Measurements from ENCODE around the gene TBRG4. TPM values are rescaled to one million over a fixed set of nuclear protein-coding genes. Genes with fewer than 3 reads are reported as not detected.

TBRG4 gene
- total RNA-seq, 1 donor from 2014 or later: 58.0 TPM

DNA sequence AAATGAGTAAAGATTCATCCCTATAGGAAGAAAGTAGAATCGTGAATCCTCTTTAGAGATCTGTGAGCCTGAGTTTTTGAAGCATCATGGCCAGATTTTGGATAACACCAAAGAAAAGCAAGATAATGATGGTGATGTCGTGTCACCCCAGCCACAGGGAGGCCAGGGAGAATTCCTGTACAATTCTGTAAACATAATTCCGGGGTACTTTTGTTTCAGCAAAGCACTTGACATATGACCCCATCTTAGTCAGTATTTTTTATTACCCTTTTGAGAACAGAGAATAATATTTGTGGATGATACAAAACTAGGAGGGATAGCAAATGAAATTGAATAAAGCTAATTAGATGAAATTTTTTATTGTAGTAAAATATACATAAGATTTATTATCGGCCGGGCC, 56.5 kb downstream of the TBRG4 start:
- DNase-seq (ENCODE audit: low spot score): no peak

DNA sequence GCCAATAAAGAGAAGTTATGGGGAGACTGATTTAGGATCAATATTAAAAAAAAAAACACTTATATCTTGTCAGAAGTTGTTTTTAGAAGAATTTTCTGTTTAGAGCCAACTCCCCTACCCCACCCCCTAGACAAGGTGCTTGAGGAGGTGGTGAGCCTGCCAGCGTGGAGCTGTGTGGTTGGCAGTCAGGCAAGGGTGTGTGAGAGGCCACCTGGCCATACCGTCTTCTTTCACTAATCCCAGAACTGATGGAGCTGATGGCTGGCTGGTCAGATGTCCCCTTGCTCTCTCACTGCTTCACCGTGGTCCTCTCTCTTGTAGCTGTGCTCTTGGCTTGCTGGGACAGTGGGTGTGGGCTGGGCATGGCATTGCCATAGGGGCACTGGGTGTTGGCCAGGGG, 57.1 kb downstream of the TBRG4 start:
- DNase-seq (ENCODE audit: low spot score): no peak

DNA sequence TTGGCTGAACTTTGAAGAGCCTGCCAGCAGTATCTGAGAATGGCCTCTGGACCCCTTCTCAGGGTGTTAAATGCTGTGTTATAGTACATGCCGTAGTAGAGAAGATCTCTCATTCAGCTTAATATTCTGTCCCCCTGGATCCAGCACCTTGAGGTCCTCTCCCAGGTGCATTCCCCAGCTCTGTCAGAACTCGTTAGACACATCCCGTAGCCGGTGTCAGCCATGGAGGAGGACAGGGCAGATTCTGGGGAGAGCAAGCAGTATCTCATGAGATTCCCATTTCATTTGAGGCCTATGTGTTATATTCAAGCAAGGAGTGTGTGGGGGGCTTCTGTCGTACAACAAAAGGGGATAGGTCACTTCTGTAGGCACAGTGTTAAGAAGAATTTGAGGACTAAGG, 57.6 kb downstream of the TBRG4 start:
- DNase-seq (ENCODE audit: low spot score): no peak

DNA sequence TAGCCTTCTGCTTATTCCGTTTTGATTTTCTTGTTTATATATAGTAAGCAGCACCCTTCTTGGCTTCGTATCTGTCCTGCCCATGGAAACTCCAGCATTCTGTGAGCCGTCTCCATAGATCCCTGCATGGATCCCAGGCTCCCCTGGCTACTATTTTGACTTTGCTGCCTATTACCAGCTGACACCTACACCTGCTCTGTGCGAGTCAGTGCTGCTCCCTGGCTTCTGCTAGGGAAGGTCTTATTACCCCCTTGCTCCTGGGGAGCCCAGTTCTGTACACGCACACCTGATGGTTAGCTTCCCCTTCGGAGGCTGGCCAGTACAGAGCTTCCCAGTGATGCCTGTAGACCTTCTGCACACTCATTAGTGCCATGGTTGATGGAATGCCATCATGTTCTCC, 58.1 kb downstream of the TBRG4 start:
- no peak for DNase-seq (ENCODE audit: low spot score)

DNA sequence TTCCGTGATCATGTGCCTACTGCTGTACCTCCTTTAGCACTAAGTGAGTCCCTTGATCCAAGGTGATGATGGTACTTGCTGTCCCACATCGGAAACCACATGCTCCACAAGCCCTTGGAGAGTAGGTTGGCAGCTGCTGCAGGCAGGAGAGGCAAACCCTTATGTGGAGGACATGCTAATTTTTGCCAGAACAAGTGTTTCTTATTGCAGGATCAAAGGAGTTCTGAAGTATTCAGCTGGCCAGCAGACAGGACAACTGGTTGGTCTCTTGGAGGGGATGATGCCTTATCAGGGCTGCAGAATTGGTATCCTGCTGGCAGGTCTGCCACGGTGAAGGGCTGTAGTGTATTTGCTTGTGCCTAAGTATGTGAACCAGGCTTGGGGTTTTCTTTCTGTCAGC, 59.5 kb downstream of the TBRG4 start:
- DNase-seq (ENCODE audit: low spot score): no peak

DNA sequence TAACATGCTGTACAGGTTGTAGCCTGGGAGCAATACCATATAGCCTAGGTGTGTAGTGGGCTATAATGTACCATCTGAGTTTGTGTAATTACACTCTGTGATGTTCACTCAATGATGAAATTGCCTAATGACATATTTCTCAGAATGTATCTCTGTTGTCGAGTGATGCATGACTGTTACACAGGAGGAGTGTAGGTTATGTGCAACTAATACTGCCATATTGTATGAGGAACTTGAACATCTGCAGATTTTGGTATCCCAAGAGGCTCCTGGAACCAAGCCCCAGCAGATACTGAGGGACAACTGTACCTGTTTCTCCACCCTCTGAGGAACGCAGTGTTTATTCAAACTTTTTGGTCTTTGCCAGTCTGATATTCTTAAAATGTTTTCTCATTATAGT, 61.3 kb downstream of the TBRG4 start:
- DNase-seq (ENCODE audit: low spot score): no peak

Other genes starting within 250 kb of the TBRG4 start
- 21.9 TPM for gene PURB, start 226.2 kb downstream of the TBRG4 start, total RNA-seq
- gene MYO1G, start 132.7 kb downstream of the TBRG4 start, total RNA-seq: 6.0 TPM
- 36.4 TPM for gene CCM2, start 111.5 kb downstream of the TBRG4 start, total RNA-seq
- gene NACAD, start 22.7 kb downstream of the TBRG4 start, total RNA-seq: 4.9 TPM
- gene RAMP3, start 46.1 kb upstream of the TBRG4 start, total RNA-seq: 23.2 TPM

Measured in mucosa of gallbladder (tissue), 1 donor.